NCI-H1930 (cell line): ENCODE data around the gene RAD51B.
"Not testable (repeated sequence)": the region's sequence is repeated elsewhere in the genome, so short reads cannot be mapped to it uniquely, and the experiment has no call there.

ENCODE experiments used
- DNase-seq, 2 experiments: peaks; one replicate each; lab custom pipeline; 2025; lab: John Stamatoyannopoulos, UW

RAD51B gene

GRCh38 chr14:68027276-68027675, 207.7 kb downstream of the RAD51B start:
- no peak for DNase-seq

DNA sequence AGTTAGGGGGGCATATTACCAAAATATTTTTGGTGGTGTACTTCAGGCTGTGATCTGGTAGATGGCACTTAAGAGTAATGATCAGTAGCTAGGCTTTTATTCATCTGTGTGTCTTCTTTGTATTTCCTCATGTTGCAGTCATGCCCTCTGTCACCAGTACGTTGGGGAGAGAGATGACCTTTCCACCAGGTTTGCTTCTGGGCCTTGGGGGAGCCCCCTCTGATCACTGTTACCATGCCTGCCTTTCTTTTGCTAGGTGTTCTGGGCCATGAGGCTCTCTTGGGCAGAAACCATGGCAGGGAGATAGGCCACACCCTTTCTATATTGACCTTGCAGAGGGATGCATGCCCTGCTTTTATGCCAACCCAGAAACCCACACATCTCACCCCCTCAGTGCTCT, 208.5 kb downstream of the RAD51B start:
- no peak for DNase-seq

DNA sequence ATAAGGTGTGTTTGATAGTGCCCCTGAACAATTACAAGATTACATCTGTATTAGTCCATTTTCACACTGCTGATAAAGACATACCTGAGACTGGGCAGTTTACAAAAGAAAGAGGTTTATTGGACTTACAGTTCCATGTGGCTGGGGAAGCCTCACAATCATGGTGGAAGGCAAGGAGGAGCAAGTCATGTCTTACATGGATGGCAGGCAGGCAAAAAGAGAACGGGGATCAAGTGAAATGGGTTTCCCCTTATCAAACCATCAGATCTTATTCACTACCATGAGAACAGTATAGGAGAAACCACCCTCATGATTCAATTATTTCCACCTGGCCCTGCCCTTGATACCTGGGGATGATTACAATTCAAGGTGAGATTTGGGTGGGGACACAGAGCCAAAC, 211.4 kb downstream of the RAD51B start:
- not testable (repeated sequence) for DNase-seq

GRCh38 chr14:68032154-68032553, 212.6 kb downstream of the RAD51B start:
- DNase-seq: no peak

GRCh38 chr14:68033336-68033932, 213.9 kb downstream of the RAD51B start:
- DNase-seq: no peak

GRCh38 chr14:68034896-68035295, 215.3 kb downstream of the RAD51B start:
- no peak for DNase-seq

GRCh38 chr14:68036202-68036601, 216.6 kb downstream of the RAD51B start:
- no peak for DNase-seq

DNA sequence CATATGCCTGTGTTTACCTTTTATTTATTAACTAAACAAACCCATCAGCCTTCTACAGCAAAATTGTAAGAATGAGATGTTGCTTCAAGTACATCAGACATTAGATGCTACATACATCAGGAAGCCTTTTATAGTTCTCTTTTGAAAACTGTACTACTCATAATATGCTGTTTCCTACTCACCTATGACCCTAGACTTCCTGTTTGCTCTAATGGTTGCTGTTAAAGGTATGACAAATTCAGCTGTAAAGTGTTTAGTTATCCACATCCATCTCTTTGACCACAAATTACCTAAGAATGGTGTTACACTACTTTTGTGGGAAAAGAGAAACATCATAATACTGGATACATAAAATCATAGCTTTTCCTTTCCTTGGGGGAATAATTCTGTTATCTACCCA, 220.0 kb downstream of the RAD51B start:
- DNase-seq: no peak

- no peak for DNase-seq
These were observed 221.2 kb downstream of the RAD51B start for GRCh38 chr14:68040633-68041369.

DNA sequence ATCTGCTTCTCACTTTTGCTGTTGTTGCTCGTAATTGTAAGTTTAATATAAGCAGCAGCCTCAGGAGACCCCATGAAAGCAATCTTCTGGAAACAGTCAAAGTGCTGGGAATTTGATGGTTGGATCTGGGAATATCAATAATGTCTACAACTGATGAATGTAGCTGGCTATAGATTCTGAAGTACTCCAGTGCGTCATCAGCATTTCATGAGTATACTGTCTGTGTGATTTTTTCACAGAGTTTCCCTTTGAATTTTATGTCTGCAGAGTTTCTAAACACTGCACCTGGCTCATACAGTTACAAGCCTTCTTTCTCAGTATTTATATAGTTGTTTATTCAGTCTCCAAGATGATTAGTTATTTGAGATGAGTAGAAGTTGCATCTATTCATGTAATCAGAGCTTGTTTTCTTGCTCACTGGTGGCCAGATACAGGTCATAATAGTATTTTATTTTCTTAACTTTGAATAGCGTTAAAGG, 222.3 kb downstream of the RAD51B start:
- DNase-seq: peak in 1 of 2 experiments; percentile 91

DNA sequence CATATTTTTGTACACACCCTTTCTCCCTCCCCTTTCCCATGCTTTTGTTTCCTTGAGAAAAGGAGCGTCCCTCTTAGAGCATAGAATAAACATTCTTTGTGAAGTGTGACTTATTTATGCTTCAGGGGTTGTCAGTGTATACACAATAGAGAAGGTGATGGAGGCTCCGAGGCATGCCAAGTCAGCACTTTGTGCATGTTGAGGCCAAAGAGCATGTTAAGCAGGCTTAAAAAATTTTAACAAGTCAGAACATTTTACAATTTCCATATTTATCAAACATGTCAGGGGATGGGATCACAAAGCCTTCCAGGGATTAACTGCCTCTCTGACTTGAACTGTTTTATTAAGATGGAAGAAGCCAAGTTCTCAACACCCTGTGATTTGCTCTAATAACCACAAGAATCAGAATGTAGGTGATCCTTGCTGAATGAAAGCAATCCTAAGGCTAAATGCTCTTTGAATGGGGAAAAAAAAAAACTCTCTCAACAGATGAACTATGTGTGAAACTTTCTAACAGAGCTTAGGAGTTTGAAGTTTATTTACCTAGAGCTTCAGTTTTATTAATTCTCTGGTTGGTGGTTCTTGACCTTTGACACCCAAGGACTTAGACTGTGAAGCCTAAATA, 223.1 kb downstream of the RAD51B start:
- no peak for DNase-seq

- no peak for DNase-seq
These were observed 224.2 kb downstream of the RAD51B start for GRCh38 chr14:68043752-68044151.

GRCh38 chr14:68047906-68048305, 228.3 kb downstream of the RAD51B start:
- no peak for DNase-seq

- DNase-seq: not testable (repeated sequence)
These were observed 229.2 kb downstream of the RAD51B start for GRCh38 chr14:68048815-68049214.

- no peak for DNase-seq
These were observed 230.6 kb downstream of the RAD51B start for GRCh38 chr14:68050177-68050576.

DNA sequence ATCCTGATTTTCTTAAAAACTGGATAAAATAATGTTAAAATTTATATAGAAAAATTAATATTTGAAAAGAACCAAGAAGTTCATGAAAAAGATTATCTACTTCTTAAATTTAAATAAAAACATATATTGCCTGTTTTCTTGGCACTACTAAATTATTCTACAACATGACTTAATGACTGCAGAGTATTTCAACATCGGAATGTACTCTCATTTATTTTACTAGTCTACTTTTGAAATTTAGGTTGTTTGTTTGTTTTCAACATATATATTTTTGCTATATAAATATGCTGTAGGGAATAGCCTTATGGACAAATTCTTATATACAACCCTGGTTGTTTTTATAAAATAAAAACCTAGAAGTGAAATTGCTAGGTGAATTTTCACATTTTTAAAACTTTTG, 231.6 kb downstream of the RAD51B start:
- DNase-seq: no peak

DNA sequence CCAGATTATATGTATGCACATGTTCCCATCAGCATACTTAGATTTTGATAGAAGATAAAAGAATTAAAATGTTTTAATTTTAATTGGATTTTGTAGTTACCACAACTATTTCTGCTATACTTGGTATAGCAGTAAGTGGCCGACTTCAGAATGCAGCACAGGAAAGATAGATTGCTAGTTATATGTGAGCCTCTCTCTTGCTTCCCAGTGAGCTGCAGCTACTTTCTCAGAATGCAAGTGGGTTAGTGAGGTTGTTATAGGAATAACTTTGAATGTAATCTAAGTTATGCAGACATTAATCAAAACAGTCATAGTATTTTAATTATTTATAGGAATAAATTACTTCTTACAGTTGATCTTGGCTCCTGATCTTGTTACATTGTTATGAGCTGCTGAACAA, 240.6 kb downstream of the RAD51B start:
- no peak for DNase-seq

GRCh38 chr14:68062651-68063050, 243.1 kb downstream of the RAD51B start:
- no peak for DNase-seq

GRCh38 chr14:68065322-68065721, 245.7 kb downstream of the RAD51B start:
- no peak for DNase-seq

DNA sequence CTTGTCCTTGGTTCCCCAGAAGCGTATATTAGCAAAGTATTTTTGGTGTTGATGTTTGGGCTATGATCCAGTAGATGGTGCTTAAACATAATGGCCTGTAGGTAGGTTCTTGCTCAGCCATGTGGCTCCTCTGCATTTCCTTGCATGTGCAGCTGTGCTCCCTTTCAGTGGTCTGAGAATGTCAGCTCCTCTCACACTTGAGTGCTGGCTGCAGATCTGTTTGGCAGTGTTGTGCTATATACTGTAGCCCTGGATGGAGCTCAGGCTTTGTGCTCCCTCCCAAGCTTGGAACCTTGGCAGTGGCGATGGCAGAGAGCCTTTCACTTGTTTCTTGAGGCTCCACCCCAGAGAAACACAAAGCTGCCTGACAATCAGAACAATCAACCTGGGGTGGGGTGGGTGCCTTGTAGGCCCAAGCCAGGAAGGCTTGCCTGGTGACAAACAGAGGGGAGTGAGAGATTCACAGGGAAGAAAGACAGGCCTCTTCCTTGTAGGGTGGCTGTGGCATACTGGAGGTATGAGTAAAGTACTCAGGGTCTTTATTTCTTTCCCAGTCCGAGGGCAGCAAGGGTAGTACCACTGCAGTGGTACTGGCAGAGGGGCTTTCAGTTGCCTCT, 255.3 kb downstream of the RAD51B start:
- no peak for DNase-seq

DNA sequence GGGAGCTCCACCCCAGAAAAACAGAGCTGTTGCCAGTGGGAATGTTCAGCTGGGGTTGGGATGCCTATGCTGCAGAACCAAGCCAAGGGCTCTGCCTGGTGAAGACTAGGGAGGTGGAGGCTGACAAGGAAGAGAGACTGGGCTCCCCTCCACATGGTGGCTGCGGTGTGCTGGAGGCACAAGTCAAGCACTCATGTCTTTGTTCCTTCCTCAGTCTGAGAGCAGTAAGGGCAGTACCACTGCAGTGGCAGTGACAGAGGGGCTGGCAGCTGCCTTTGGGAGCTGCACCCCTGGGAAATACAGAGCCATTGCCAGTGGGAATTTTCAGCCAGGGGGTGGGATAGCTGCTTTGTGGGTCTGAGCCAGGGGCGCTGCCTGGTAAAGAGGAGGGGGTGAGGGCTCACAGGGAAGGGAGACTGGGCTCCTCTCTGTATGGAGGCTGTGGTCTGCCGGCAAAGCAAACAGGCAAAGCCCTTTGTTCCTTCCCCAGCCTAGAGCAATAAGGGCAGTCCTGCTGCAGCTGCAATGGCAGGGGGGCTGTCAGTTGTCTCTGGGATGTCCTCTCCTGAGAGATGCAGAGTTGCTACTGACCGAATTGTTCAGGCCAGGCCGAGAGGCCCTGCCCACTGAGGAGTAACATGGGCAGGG, 255.9 kb downstream of the RAD51B start:
- DNase-seq: no peak

DNA sequence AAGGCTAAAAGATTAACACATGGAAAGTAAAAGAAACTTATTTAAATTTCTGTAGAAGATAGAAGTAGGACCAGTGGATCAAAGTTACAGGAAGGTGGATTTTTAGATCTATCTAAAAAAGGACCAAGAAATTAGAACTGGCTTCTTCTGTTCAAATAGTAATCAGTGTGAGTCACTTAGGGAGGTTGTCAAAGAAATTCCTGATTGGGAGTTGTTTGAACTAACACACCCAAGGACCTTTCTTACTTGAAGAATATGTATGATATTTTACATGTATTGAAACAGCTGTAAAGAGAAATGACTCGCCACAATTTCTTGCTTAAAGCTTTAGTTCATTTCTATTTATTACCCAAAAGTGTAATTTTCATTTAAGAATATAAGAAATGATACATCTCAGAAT, 256.9 kb downstream of the RAD51B start:
- DNase-seq: no peak
